SK-N-SH treated with all-trans-retinoic acid at 6 μM for 48 hours (cell line): Measurements from ENCODE around the gene RBM47.
"Not testable (repeated sequence)": the region's sequence is repeated elsewhere in the genome, so short reads cannot be mapped to it uniquely, and the experiment has no call there.

ENCODE experiments used
- ATAC-seq: fragments of 200-7000 bp; cut with Tn5 transposase; 3 replicates; pipeline ENCODE4 v1.9.1; 2020; ENCODE audit warnings: mild to moderate bottlenecking, moderate library complexity
- ARNTL ChIP-seq: fragments of 450-650 bp; formaldehyde crosslinking; IDR thresholded peaks from 2 replicates; pipeline ENCODE4 v1.5.0; 2020; ENCODE audit warnings: low read depth, mild to moderate bottlenecking, moderate library complexity, borderline replicate concordance
- BACH2 ChIP-seq: fragments of 250-450 bp; sonication (Bioruptor Pico); IDR thresholded peaks from 2 replicates; pipeline ENCODE4 v1.9.0; 2021; ENCODE audit warnings: mild to moderate bottlenecking, borderline replicate concordance
- CSDC2 ChIP-seq: fragments of 250-450 bp; sonication (Bioruptor Pico); IDR thresholded peaks from 2 replicates; pipeline ENCODE4 v1.5.0; 2020; ENCODE audit warnings: mild to moderate bottlenecking, moderate library complexity
- ESRRG ChIP-seq: fragments of 250-450 bp; sonication (Bioruptor Pico); IDR thresholded peaks from 2 replicates; pipeline ENCODE4 v1.6.1; 2021; ENCODE audit warnings: mild to moderate bottlenecking
- GLIS3 ChIP-seq: fragments of 250-450 bp; sonication (Bioruptor Pico); IDR thresholded peaks from 2 replicates; pipeline ENCODE4 v1.5.0; 2020; ENCODE audit warnings: mild to moderate bottlenecking, moderate library complexity
- ISL1 ChIP-seq: fragments of 250-450 bp; sonication (Bioruptor Pico); IDR thresholded peaks from 2 replicates; pipeline ENCODE4 v2.1.2; 2022; ENCODE audit warnings: mild to moderate bottlenecking, moderate library complexity
- OSR1 ChIP-seq: fragments of 250-450 bp; sonication (Bioruptor Pico); IDR thresholded peaks from 2 replicates; pipeline ENCODE4 v1.8.0; 2022; ENCODE audit warnings: moderate library complexity, mild to moderate bottlenecking, inconsistent platforms
- PATZ1 ChIP-seq: fragments of 250-450 bp; sonication (Bioruptor Pico); IDR thresholded peaks from 2 replicates; pipeline ENCODE4 v1.8.0; 2020; ENCODE audit warnings: mild to moderate bottlenecking, moderate library complexity, borderline replicate concordance
- PPARA ChIP-seq: fragments of 250-450 bp; sonication (Bioruptor Pico); IDR thresholded peaks from 2 replicates; pipeline ENCODE4 v1.5.0; 2020; ENCODE audit warnings: mild to moderate bottlenecking, borderline replicate concordance
- RARB ChIP-seq: fragments of 250-450 bp; sonication (Bioruptor Pico); IDR thresholded peaks from 2 replicates; pipeline ENCODE4 v1.8.0; 2021; ENCODE audit warnings: mild to moderate bottlenecking, moderate library complexity
- SNAI2 ChIP-seq: fragments of 250-450 bp; sonication (Bioruptor Pico); IDR thresholded peaks from 2 replicates; pipeline ENCODE4 v1.5.0; 2020; ENCODE audit warnings: mild to moderate bottlenecking, moderate library complexity
- TCF4 ChIP-seq: fragments of 250-450 bp; sonication (Bioruptor Pico); IDR thresholded peaks from 2 replicates; pipeline ENCODE4 v1.8.0; 2021; ENCODE audit warnings: mild to moderate bottlenecking, moderate library complexity, borderline replicate concordance
- TOX ChIP-seq: fragments of 250-450 bp; sonication (Bioruptor Pico); IDR thresholded peaks from 2 replicates; pipeline ENCODE4 v1.8.0; 2021; ENCODE audit warnings: mild to moderate bottlenecking, moderate library complexity, borderline replicate concordance
- ZC3H10 ChIP-seq: fragments of 250-450 bp; sonication (Bioruptor Pico); IDR thresholded peaks from 2 replicates; pipeline ENCODE4 v1.5.1; 2021; ENCODE audit warnings: mild to moderate bottlenecking, moderate library complexity
- ZFP3 ChIP-seq: fragments of 250-450 bp; sonication (Bioruptor Pico); IDR thresholded peaks from 2 replicates; pipeline ENCODE4 v1.5.0; 2020; ENCODE audit warnings: mild to moderate bottlenecking, moderate library complexity
- ZFP30 ChIP-seq: fragments of 450-650 bp; formaldehyde crosslinking; IDR thresholded peaks from 2 replicates; pipeline ENCODE4 v1.5.0; 2022; ENCODE audit warnings: mild to moderate bottlenecking, moderate library complexity
- ZNF565 ChIP-seq: fragments of 450-650 bp; formaldehyde crosslinking; conservative IDR thresholded peaks from 2 replicates; pipeline ENCODE4 v1.5.0; 2020; ENCODE audit warnings: low read depth, mild to moderate bottlenecking, moderate library complexity
- ZNF70 ChIP-seq: fragments of 450-650 bp; formaldehyde crosslinking; IDR thresholded peaks from 2 replicates; pipeline ENCODE4 v1.5.0; 2020; ENCODE audit warnings: mild to moderate bottlenecking, moderate library complexity
- ZNF8 ChIP-seq: fragments of 450-650 bp; formaldehyde crosslinking; IDR thresholded peaks from 2 replicates; pipeline ENCODE4 v1.5.0; 2020; ENCODE audit warnings: mild to moderate bottlenecking, moderate library complexity
- TF ChIP-seq, protein P1 (sequence below): fragments of 250-450 bp; sonication (Bioruptor Pico); IDR thresholded peaks from 2 replicates; pipeline ENCODE4 v1.5.1; 2021; ENCODE audit warnings: mild to moderate bottlenecking, moderate library complexity
- TF ChIP-seq, protein P2 (sequence below): fragments of 250-450 bp; sonication (Bioruptor Pico); IDR thresholded peaks from 2 replicates; pipeline ENCODE4 v1.5.1; 2020; ENCODE audit warnings: low read depth, mild to moderate bottlenecking, moderate library complexity
- TF ChIP-seq, protein P3 (sequence below): fragments of 250-450 bp; sonication (Bioruptor Pico); IDR thresholded peaks from 2 replicates; pipeline ENCODE4 v1.5.0; 2020; ENCODE audit warnings: mild to moderate bottlenecking, moderate library complexity
- TF ChIP-seq, protein P4 (sequence below): fragments of 250-450 bp; sonication (Bioruptor Pico); IDR thresholded peaks from 2 replicates; pipeline ENCODE4 v1.8.0; 2021; ENCODE audit warnings: low read depth, mild to moderate bottlenecking, moderate library complexity, borderline replicate concordance

The RBM47 gene

DNA sequence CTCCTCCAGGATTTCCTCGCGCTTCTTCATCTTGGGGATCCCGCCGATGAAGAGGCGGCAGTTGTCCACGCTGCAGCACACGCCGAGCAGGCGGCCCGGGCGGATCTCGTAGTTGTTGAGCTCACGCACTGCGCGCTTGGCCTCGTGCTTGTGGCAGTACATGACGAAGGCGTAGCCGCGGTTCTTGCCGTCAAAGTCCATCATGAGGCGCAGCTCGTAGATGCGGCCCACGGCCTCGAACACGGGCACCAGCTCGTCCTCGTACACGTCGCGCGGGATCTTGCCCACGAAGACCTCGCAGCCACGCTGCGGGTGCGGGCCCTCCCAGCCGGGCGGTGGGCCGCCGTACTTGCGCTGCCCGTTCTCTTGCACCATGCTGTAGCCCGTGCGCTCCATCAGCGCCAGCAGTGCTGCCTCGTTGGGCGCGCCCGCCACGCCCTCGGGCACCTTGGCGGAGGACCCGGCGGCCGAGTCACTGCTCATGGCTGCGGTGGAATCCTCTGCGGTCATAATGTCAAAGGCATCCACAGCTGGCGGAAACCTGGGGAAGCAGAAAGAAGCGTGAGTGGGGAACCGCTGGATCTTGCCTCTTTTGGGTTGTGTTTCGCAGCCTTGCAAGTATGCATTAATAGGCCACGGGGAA, 191.2 kb downstream of the RBM47 start:
- TF ChIP-seq ZFP30 (CRISPR knock-in tag) = no peak
- TF ChIP-seq BACH2 (CRISPR knock-in tag) = no peak
- TF ChIP-seq, protein P1, sequence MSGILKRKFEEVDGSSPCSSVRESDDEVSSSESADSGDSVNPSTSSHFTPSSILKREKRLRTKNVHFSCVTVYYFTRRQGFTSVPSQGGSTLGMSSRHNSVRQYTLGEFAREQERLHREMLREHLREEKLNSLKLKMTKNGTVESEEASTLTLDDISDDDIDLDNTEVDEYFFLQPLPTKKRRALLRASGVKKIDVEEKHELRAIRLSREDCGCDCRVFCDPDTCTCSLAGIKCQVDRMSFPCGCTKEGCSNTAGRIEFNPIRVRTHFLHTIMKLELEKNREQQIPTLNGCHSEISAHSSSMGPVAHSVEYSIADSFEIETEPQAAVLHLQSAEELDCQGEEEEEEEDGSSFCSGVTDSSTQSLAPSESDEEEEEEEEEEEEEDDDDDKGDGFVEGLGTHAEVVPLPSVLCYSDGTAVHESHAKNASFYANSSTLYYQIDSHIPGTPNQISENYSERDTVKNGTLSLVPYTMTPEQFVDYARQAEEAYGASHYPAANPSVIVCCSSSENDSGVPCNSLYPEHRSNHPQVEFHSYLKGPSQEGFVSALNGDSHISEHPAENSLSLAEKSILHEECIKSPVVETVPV = no peak
- TF ChIP-seq SNAI2 (CRISPR knock-in tag) = no peak
- TF ChIP-seq ZNF565 = no peak
- no peak for TF ChIP-seq CSDC2 (CRISPR knock-in tag)
- no peak for TF ChIP-seq GLIS3 (CRISPR knock-in tag)
- TF ChIP-seq OSR1 = no peak
- TF ChIP-seq, protein P2, sequence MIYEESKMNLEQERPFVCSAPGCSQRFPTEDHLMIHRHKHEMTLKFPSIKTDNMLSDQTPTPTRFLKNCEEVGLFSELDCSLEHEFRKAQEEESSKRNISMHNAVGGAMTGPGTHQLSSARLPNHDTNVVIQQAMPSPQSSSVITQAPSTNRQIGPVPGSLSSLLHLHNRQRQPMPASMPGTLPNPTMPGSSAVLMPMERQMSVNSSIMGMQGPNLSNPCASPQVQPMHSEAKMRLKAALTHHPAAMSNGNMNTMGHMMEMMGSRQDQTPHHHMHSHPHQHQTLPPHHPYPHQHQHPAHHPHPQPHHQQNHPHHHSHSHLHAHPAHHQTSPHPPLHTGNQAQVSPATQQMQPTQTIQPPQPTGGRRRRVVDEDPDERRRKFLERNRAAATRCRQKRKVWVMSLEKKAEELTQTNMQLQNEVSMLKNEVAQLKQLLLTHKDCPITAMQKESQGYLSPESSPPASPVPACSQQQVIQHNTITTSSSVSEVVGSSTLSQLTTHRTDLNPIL (CRISPR knock-in tag) = no peak
- TF ChIP-seq ZFP3 (CRISPR knock-in tag) = no peak
- no peak for TF ChIP-seq ISL1 (CRISPR knock-in tag)
- TF ChIP-seq PATZ1 (CRISPR knock-in tag) = no peak
- TF ChIP-seq ARNTL = no peak
- TF ChIP-seq ZC3H10 (CRISPR knock-in tag) = no peak
- TF ChIP-seq, protein P3, sequence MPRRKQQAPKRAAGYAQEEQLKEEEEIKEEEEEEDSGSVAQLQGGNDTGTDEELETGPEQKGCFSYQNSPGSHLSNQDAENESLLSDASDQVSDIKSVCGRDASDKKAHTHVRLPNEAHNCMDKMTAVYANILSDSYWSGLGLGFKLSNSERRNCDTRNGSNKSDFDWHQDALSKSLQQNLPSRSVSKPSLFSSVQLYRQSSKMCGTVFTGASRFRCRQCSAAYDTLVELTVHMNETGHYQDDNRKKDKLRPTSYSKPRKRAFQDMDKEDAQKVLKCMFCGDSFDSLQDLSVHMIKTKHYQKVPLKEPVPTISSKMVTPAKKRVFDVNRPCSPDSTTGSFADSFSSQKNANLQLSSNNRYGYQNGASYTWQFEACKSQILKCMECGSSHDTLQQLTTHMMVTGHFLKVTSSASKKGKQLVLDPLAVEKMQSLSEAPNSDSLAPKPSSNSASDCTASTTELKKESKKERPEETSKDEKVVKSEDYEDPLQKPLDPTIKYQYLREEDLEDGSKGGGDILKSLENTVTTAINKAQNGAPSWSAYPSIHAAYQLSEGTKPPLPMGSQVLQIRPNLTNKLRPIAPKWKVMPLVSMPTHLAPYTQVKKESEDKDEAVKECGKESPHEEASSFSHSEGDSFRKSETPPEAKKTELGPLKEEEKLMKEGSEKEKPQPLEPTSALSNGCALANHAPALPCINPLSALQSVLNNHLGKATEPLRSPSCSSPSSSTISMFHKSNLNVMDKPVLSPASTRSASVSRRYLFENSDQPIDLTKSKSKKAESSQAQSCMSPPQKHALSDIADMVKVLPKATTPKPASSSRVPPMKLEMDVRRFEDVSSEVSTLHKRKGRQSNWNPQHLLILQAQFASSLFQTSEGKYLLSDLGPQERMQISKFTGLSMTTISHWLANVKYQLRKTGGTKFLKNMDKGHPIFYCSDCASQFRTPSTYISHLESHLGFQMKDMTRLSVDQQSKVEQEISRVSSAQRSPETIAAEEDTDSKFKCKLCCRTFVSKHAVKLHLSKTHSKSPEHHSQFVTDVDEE (CRISPR knock-in tag) = no peak
- no peak for TF ChIP-seq TOX (CRISPR knock-in tag)
- ATAC-seq = no peak

DNA sequence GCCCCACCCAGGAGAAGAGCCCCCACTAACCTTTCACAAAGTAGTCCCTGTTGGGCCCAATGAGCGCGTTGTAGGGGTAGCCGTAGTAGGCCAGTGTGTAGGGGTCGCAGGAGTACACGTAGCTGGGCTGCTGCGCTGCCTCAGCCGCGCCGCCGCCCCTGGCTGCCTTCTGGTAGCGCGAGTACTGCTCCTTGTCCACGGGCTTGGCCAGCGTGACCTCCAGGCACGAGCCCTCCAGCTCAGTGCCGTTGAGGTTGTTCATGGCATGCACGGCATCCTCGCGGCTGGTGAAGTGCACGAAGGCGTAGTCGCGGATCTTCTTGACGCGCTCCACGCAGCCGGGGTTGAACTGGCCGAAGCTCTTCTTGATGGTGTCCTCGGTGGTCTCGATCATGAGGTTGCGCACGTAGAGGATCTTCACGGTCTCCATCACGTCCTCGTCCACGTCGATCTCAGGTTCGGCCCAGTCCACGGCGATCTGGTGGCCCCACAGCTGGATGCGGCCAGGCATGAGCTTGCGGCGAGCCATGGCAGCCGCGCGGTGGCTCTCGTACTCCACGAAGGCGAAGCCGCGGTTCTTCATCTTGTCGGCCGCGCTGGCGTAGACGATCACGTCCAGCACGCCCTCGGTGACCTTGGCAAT, 191.8 kb downstream of the RBM47 start:
- no peak for ATAC-seq
- no peak for TF ChIP-seq OSR1
- TF ChIP-seq ZNF8 (CRISPR knock-in tag) = no peak
- TF ChIP-seq RARB = no peak
- TF ChIP-seq ZFP30 (CRISPR knock-in tag) = no peak
- TF ChIP-seq GLIS3 (CRISPR knock-in tag) = no peak
- no peak for TF ChIP-seq BACH2 (CRISPR knock-in tag)
- TF ChIP-seq TOX (CRISPR knock-in tag) = no peak
- TF ChIP-seq, protein P3 (CRISPR knock-in tag) = no peak
- TF ChIP-seq ZNF565 = no peak
- TF ChIP-seq, protein P2 (CRISPR knock-in tag) = no peak
- TF ChIP-seq ARNTL = no peak
- TF ChIP-seq ISL1 (CRISPR knock-in tag) = no peak
- TF ChIP-seq ZNF70 (CRISPR knock-in tag) = no peak
- TF ChIP-seq PPARA (CRISPR knock-in tag) = no peak
- TF ChIP-seq ESRRG (CRISPR knock-in tag) = no peak
- no peak for TF ChIP-seq CSDC2 (CRISPR knock-in tag)
- TF ChIP-seq, protein P4, sequence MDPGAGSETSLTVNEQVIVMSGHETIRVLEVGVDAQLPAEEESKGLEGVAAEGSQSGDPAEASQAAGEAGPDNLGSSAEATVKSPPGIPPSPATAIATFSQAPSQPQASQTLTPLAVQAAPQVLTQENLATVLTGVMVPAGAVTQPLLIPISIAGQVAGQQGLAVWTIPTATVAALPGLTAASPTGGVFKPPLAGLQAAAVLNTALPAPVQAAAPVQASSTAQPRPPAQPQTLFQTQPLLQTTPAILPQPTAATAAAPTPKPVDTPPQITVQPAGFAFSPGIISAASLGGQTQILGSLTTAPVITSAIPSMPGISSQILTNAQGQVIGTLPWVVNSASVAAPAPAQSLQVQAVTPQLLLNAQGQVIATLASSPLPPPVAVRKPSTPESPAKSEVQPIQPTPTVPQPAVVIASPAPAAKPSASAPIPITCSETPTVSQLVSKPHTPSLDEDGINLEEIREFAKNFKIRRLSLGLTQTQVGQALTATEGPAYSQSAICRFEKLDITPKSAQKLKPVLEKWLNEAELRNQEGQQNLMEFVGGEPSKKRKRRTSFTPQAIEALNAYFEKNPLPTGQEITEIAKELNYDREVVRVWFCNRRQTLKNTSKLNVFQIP (CRISPR knock-in tag) = no peak
- TF ChIP-seq SNAI2 (CRISPR knock-in tag) = no peak
- no peak for TF ChIP-seq TCF4 (CRISPR knock-in tag)
- TF ChIP-seq, protein P1 = no peak
- TF ChIP-seq, all 23 proteins: peak for 0

GRCh38 chr4:40435306-40435705, 194.4 kb downstream of the RBM47 start:
- ATAC-seq = not testable (repeated sequence)
